COR-L47 (cell line): Measurements from ENCODE around the gene PTTG2.
"Not testable (repeated sequence)": the region's sequence is repeated elsewhere in the genome, so short reads cannot be mapped to it uniquely, and the experiment has no call there.

ENCODE experiments used
- DNase-seq: peaks from one replicate; lab custom pipeline; 2025; lab: John Stamatoyannopoulos, UW

PTTG2 gene

DNA sequence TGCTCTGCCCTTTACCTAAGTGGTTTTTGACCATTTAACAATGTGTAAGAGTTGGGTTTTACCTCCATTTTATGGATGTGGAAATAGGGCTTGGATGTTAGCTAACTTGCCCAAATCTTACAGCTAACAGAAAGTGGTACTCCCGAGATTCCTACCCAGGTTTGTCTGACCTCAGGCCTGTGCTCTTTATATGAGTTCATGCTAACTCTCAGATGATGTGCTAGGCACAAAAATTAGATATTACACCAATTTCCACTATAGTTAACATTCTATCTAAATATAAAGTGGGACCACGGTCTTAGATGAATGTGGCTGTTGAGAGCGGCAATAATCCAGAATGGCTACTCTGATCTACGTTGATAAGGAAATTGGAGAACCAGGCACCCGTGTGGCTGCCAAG is at the start of gene PTTG2:
TSS of gene PTTG2 (plus strand) at position 301 of the 400 bp plus-strand sequence. CDS start at position 338, 37 bp downstream.
- no peak for DNase-seq

DNA sequence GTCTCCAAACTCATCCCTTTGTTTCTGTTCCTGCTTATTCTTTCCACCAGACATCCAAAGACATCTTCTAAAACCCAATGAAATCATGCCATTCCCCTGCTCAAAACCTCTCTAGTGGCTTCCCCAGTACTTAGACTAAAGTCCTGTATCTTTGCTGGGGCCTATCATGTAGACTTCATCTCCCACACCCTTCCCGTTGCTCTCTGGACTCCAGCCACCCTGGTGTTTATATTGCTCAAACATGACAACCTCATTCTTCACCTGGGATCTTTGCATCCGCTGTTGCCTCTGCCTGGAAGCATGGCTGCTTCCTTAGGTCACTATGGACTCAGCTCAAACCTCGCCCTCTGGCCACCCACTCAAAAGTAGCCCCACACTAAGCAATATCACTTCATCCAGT is 45.7 kb upstream of the PTTG2 start:
- DNase-seq: no peak

DNA sequence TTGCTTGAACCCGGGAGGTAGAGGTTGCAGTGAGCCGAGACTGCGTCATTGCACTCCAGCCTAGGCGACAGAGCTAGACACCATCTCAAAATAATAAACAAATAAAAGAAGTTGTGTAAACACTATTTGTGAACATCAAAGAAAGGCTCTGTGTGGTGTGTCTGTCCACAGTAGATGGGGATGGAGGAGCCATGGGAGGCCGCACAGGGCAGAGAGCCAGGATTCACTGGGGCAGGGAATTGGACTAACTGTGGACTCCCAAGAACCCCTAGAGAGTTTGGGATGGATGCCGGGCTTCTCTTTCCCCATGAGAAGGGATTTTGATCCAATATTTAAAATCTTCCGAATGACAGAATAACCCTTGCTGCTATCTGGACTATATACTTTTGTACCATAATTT is 42.8 kb upstream of the PTTG2 start:
- DNase-seq: no peak

DNA sequence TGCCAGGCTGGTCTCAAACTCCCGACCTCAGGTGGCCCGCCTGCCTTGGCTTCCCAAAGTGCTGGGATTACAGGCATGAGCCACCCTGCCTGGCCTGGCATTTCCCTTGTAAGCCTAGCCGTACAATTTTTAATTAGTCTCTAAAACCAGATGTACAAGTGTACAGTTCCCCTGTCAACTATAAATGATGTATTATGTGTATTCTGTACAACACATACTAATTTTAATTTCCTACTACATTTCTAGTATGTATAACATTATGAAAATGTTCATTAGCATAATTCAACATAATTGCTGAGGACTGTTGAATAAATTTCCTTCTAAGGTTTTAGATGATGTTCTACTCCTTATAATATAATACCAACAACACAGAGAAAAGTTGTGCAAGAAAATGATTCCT is 41.5 kb upstream of the PTTG2 start:
- no peak for DNase-seq

DNA sequence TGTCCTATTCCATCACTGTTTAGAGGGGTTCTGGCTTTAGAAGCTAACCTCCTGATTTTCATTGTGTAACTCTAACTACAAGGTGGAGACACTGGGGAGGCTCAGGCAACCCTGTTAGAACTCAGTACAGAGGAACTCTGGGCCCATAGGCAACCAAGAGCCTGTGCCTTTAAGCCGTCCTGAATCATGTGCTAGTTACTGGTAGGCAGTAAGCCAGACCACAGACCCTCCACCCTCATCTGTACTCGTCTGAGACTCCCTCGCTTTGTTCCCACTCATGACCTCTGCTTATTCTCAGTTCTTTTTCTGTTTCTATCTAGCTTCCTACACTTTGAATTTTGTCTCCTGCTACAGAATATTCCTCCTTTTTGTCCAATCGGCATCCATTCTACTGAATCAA is 37.9 kb upstream of the PTTG2 start:
- no peak for DNase-seq

DNA sequence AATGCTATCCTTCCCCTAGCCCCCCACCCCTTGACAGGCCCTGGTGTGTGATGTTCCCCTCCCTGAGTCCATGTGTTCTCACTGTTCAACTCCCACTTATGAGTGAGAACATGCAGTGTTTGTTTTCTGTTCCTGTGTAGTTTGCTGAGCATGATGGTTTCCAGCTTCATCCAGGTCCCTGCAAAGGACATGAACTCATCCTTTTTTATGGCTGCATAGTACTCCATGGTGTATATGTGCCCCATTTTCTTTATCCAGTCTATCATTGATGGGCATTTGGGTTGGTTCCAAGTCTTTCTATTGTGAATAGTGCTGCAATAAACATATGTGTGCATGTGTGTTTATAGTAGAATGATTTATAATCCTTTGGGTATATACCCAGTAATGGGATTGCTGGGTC is 37.1 kb upstream of the PTTG2 start:
- DNase-seq: not testable (repeated sequence)

DNA sequence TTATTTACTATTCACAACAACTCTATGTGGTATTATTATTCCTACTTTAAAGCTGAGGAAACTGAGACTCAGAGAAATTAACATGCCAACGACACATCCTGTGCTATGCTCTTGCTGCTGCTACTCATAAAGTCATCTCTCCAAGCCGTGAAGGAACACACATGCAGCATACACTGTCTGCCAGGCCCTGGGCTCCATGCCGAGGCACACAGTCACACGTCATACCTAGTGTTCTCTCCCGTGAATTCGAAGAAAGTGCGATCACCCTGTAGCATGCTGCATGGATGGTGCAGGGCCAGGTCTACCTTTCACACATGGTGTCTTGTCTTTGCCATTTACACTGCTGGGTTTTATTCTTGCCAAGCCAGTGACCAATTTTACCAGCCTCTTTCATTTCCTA is 35.3 kb upstream of the PTTG2 start:
- DNase-seq: no peak

DNA sequence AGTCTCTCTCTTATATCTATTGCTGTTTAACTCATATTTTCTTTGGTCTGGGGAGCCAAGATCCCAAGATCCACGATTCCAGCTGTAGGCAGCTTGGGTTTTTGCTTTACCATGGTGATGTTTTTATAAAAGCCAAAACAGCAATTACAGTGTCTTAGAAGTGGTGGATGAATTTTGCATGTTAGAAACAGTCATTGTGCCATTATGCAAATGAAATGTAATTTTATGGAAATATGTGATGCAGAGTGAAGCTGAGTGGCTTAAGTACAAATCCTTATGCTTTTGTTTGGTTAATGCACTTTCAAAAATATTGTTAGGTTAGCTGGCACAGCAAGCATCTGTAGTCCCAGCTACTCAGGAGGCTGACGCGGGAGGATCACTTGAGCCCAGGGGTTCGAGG is 32.8 kb upstream of the PTTG2 start:
- DNase-seq: no peak

DNA sequence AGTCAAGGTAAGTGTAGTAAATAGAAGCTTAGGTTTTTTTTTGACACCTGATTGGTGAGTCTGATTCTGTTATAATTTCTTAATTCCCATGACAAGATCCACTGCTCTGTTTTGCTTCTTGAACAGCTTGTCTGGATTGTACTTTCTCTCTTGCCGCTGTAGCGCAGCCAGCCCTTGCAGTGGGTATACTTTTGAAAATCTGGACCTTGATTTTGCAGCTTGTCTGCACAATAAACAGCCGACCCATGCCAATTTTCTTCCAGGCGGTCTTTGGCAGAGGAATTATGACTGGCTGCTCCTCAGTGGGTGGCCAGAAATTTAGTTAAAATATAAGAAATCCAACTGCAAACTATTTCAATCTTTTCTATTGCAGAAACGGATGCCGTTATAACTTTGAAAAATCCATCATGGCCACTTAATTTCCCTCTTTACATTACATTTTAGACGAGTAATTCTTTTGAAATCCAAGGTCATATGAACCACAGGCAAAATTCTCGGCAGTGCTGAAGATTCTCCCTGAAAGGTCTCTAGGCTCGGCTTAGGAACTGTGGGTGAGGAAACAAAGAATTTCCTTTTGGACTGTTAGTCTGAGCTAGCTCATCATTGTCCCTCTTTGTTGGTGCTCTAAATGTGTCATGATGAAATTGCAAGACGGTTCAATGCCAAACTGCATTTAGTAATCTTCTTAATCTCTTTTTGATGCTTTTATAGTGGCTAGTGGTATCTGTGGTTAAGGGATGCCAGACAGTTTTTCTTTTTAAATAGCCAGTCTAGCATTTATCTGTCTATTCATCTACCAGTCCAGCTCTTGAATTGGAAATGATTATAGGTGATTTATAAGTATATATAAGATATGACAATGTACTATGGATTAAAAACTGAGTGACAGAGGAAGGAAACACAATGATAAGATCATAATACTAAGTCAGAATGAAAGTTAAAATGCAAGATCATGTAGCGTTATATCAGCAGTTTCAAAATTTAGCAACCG is 31.5 kb upstream of the PTTG2 start:
- no peak for DNase-seq

DNA sequence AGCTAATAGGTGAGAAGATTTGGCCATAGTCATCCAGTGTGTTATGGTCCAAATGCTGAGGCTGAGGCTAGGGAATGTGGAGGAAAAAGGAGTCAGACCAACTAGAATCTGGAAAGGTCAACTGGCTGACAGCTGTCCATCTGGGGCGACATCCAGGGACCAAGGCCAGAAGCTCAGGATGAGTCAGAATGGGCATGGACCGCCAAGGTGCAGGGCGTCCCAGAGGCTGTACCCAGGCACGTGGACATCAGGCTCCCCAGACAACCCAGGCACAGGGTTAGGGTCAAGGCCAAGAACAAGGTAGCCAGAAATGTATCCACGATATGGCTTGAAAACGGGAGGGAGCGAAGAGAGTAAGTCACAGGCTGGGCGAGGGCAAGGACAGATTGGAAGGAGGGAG is 26.1 kb upstream of the PTTG2 start:
- DNase-seq: no peak

DNA sequence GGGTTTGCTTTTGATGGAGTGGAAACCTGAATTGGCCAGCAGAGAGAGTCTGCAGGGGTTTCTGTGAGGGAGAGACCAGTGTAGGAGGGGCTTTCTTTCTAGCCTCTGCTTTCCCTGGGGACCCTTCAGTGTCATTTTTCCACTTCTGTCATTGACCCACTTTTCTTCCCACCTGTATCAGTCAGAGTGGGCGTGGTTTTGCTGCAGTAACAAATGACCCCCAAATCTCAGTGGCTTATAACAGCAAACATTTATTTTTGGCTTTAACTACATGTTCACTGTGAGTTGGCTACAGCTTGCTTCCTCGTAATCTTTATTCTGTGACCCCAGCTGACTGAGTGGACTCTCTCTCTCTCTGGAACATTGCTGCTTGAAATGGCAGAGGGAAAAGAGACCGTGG is 25.6 kb upstream of the PTTG2 start:
- DNase-seq: no peak

DNA sequence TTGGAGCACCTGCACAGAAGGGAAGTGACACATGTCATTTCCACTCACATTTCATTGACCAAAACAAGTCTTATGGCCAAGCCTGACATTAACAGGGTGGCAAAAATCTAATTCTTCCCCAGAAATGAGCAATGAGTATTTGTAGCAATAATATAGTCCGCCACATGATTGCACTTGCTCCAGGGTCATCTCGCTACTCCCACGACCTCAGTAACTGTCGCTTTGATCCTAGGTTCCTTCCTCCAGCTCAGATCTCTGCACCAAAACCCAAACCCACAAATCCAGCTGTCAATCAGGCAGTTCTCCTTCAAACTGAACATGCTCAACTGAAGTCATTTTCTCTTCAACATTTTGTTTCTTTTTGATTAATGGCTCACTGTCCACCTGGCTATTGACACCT is 25.2 kb upstream of the PTTG2 start:
- no peak for DNase-seq

DNA sequence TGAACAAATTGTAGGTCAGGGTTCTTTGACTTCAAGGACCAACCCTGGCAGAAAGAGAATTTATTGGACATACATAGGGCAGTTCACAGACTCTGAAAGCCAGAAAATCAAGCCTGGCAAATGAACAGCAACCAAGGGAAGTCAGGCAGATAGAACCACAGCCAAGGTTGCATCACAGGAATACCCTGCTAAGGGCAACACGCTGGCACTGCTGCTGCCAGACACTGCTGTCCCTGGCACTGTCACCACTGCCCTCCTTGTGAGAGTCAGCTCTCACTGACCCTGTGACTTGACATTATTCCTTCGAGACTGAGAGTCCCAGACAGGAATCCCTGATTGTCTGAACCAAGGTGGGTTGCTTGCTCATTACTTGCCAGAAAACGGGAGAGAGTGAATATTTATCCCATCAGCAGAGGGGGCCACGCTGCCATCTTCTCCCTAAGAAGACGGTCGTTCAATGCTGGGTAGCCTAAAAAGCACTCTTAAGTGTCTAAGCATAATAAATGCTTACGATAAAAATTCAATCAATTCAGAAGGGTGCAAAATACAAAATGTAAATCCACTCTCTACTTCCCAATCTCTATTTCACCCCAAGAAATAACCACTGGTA is 23.2 kb upstream of the PTTG2 start:
- DNase-seq: no peak

DNA sequence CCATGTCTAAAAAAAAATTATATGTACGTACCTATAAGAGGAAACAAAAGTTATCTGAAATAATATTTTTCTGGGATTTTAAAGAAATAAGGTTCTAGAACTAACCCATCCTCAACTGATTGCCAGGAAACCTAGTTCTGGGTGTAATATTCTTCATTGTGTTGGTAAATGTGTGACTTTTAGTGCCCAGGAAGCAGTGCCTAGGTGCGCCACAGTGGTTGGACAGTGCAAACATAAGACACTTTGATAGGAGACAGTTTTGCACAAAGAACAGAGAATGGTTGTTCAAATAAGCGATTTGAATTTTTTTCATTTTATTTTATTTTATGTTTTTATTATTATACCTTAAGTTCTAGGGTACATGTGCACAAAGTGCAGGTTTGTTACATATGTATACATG is 22.0 kb upstream of the PTTG2 start:
- no peak for DNase-seq

DNA sequence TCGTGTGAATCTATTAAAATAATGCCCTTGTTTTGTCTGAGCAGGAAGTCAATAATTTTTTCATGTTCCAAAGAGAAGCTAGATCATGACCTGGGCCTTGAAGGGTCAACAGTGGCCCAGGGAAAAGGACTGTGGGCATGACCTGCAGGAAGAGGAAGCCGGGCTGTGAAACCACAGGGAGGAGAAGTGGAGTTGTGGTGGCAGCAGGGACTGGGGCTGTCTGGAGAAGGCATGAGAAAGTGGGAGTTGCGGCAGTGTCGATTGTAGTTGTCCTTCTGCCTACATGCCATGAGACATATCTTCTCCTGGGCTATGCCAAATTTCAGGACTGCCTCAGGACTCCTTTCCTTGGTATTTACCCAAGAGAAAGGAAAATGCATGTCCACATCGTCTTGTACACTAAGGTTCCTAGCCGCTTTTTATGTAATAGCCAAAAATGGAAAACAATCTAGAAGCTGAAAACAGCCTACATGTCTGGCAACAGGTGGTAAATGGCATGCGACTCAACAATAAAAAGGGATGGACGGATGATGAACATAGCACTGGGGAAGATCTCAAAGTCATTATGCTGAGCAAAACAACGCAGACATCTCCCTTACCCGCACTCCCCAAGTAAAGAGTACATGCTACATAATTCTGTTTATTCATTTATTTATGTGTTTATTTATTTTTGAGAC is 13.6 kb upstream of the PTTG2 start:
- no peak for DNase-seq

DNA sequence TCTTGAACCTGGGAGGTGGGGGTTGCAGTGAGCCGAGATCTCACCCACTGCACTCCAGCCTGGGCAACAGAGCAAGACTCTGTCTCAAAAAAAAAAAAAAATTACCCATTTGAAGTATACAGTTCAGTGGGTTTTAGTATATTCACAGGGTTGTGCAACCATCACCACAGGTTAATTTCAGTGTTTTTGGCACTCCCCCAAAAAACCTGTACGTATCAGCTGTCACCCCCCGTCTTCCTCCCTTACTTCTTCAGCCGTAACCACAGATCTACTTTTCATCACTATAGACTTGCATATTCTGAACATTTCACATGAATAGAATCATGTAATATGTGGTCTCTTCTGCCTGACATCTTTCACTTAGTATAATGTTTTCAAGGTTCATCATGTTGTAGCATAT is 11.7 kb upstream of the PTTG2 start:
- no peak for DNase-seq

DNA sequence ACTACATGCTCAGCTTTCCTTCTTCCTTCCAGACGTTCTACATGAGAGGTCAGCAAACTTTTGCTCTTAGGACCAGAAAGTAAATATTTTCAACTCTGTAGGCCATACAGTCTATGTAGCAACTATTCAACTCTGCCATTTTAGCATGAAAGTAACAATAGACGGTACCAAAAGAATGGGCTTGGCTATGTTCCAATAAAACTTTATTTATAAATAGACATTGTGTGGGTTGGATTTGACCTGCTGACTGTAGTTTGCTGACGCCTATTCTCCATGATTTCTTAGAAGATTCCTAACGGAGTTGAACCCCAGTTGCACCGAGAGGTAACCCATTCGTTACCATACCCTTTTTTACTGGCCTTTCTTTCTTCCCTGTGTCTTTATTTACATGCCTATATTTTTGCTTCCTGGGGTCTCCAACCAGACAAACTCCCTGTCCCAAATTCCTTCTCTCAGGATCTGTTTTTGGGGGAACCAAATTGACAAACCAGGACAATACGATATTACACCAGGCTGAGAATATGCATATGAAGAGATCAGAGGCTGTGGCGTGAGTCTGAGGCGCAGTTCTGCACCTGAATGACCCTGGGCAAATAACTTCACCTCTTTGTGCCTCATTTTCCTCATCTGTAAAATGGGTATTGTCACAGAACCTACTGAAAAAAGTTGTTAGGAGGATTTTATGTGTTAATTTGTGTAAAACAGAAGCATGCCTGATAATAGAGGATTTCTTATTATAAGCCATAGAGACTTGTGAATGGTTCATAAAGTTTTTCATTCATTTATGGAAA is 10.4 kb upstream of the PTTG2 start:
- no peak for DNase-seq

DNA sequence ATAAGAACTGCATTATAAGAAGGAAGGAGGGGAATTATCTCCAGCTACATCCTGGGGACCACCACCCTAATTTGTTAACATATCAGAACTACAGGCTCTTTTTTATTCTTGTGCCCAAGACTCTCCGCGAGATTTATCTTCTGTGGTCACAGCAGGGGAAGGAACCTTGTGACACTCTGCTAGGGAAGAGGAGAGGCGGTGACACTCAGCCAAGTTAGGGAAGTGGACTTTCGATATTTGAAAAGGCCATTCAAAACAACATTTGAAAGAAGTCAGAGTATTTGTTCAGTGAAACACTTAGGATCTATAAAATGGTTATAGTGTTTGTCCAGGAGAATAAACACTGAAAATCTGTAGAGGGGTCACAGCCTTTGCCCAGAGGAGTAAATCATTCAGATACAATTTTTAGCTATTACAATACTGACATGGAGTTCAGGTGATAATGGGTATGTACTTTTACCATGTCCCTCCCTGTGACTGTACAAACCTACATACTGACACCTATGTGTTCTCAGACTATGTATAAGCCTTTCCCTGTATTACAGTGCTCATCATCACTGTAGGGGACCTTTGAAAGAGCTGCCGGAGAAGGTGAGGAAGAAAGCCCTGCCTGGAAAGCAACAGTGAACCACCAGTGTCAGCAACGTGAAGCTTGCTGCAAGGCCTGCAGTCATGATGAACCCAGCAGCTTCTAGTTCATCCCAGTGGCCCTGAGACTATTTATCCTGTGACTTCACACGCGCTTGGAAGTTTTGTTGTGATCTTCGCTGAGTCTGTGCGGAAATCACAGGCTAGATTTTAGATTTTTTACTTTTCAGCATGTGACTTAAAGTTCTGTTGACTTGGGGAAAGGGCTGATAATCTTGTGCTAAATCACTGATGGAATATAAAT is 8.5 kb upstream of the PTTG2 start:
- DNase-seq: no peak

DNA sequence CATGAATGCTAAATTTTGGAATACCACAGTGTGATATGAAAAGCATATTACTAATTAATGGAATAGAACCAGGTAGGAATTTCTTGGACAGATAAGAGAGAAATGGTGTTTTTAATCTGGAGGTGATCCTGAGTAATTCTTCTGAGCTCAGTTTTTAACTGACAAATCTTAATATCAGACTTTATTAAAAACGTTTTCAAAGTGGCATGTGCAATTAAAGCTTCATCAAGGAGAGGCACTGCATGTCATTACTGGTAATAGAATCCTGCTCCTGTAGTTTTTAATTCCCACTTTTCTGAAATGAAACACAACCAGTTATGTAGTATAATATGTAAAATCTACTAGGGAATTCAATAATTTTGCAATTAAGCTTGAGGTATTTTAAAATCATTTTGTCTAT is 7.0 kb upstream of the PTTG2 start:
- no peak for DNase-seq

DNA sequence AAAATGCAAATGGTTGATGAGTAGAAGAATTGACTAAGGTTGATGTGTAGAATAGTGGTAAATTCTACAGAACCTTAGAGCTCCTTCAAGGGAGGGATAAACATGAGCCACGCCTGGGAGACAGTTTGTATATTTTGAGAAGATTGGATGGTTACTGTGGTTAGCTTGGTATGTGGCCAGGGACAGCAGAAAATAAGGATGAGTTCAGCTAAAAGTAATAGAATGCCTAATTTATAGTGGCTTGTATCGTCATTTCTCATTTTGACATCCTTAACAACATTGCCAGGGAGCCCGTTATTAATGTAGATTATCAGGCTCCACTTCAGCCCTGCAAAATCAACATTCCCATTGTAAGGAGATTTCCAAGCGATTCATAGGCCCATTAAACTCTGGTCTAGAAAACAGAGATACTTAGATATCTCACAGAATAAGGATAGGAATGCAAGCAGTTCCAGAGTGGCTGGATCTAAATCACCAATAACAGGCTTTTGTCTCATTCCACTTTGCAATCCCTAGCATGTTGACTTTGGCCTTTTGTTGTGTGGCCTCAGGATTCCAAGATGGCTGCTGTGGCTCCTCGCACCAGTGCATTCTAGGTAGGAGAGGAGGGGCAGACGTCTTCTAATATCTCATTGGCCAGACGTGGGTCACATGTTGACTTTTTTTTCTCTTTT is 6.4 kb upstream of the PTTG2 start:
- no peak for DNase-seq

DNA sequence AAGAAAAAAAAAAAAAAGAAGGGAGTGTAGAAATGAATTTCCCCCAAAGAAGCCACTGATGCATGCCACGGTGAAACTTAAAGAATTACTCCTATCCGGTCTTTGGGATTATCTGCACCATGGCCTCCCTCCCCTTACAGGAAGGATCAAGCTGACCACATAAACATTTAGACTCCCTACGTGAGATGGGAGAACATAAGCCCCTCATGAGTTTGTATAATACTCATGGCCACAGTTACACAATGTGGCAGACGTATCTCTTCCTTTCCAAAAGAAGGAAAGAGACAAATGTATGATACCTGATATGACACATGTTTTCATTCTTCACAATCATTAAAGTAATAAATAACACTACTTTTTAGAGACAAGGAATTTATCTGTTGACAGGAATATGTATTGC is 3.3 kb upstream of the PTTG2 start:
- DNase-seq: no peak
